Measurements from ENCODE around the gene DHX34. TPM values are rescaled to one million over a fixed set of nuclear protein-coding genes. Genes with fewer than 3 reads are reported as not detected.

The DHX34 gene
- total and polyA plus RNA-seq, 2 donors (not counting 1 experiment from before 2014, with no cell fraction given): 2.6 to 8.3 TPM

- H3K4me3 ChIP-seq (replicated peaks in 1 of 4; ENCODE audit: control extremely low read depth in 1 of 4, insufficient read depth in 1 of 4, low read depth in 3 of 4, low read length in 4 of 4): no peak overlapping the region
- peaks cover 9% of the 10 kb centered on the region for H3K4me1 ChIP-seq (ENCODE audit: control insufficient read depth, extremely low read depth, insufficient read depth, low read length)
- no peaks in the 10 kb centered on the region for H3K9me3 ChIP-seq (ENCODE audit: control insufficient read depth, insufficient read depth, low read depth, low read length)
- peak; percentile 63 to 73 for DNase-seq (ENCODE audit: low read depth in 2 of 2)
- no peaks in the 10 kb centered on the region for H3K79me2 ChIP-seq (ENCODE audit: control insufficient read depth, insufficient read depth, low read length)
- TF ChIP-seq EZH2 (IDR thresholded peaks at IDR 0.05; ENCODE audit: low read length, missing control alignments): no peak
- no peak for TF ChIP-seq CTCF (conservative IDR thresholded peaks at IDR 0.05 in 1 of 2, IDR thresholded peaks at IDR 0.05 in 1 of 2; ENCODE audit: low read depth in 1 of 2, low read length in 2 of 2)
- peak overlapping the region; percentile 47 for H3K27ac ChIP-seq (ENCODE audit: insufficient read depth, low read length)
- no peak overlapping the region for H3K9ac ChIP-seq (ENCODE audit: insufficient read depth, low read length)
- no peaks in the 10 kb centered on the region for H3K27me3 ChIP-seq (ENCODE audit: control insufficient read depth, insufficient read depth, low read length)
- H3K36me3 ChIP-seq (ENCODE audit: control insufficient read depth, insufficient read depth, low read length): peaks cover 18% of the 10 kb centered on the region
- no peak overlapping the region for H3K4me2 ChIP-seq (ENCODE audit: extremely low read depth, insufficient read depth, low read length)
- no peaks in the 10 kb centered on the region for H4K20me1 ChIP-seq (ENCODE audit: control insufficient read depth, extremely low read depth, insufficient read depth, low read length)
- H2AFZ ChIP-seq (ENCODE audit: low read length): no peak overlapping the region
Measured at GRCh38 chr19:47370045-47370611, 21.0 kb downstream of the DHX34 start.

GRCh38 chr19:47371261-47371660 lies 22.1 kb downstream of the DHX34 start:
- Histone ChIP-seq H3K4me1 (ENCODE audit: control insufficient read depth, extremely low read depth, insufficient read depth, low read length) (peaks cover 9% of the 10 kb centered on the region), H3K9ac (ENCODE audit: insufficient read depth, low read length) (no peak overlapping the region), H3K4me2 (ENCODE audit: extremely low read depth, insufficient read depth, low read length) (no peak overlapping the region), H2AFZ (ENCODE audit: low read length) (no peak overlapping the region), H3K4me3 (replicated peaks in 1 of 4; ENCODE audit: control extremely low read depth in 1 of 4, insufficient read depth in 1 of 4, low read depth in 3 of 4, low read length in 4 of 4) (no peak overlapping the region), H3K27ac (ENCODE audit: insufficient read depth, low read length) (no peak overlapping the region), H3K36me3 (ENCODE audit: control insufficient read depth, insufficient read depth, low read length) (peaks cover 23% of the 10 kb centered on the region), H4K20me1 (ENCODE audit: control insufficient read depth, extremely low read depth, insufficient read depth, low read length) (no peaks in the 10 kb centered on the region), H3K27me3 (ENCODE audit: control insufficient read depth, insufficient read depth, low read length) (no peaks in the 10 kb centered on the region), H3K9me3 (ENCODE audit: control insufficient read depth, insufficient read depth, low read depth, low read length) (no peaks in the 10 kb centered on the region), H3K79me2 (ENCODE audit: control insufficient read depth, insufficient read depth, low read length) (no peaks in the 10 kb centered on the region)
- no peak for DNase-seq (ENCODE audit: low read depth in 2 of 2)
- TF ChIP-seq CTCF (conservative IDR thresholded peaks at IDR 0.05 in 1 of 2, IDR thresholded peaks at IDR 0.05 in 1 of 2; ENCODE audit: low read depth in 1 of 2, low read length in 2 of 2): no peak
- no peak for TF ChIP-seq EZH2 (IDR thresholded peaks at IDR 0.05; ENCODE audit: low read length, missing control alignments)

GRCh38 chr19:47372603-47373002 lies 23.5 kb downstream of the DHX34 start:
- H3K4me1 ChIP-seq (ENCODE audit: control insufficient read depth, extremely low read depth, insufficient read depth, low read length): peaks cover 9% of the 10 kb centered on the region
- DNase-seq (ENCODE audit: low read depth in 2 of 2): no peak
- H3K36me3 ChIP-seq (ENCODE audit: control insufficient read depth, insufficient read depth, low read length): peaks cover 32% of the 10 kb centered on the region

More at GRCh38 chr19:47372603-47373002, 23.5 kb downstream of the DHX34 start:
- Histone ChIP-seq H3K9me3 (ENCODE audit: control insufficient read depth, insufficient read depth, low read depth, low read length) (no peaks in the 10 kb centered on the region), H3K27me3 (ENCODE audit: control insufficient read depth, insufficient read depth, low read length) (no peaks in the 10 kb centered on the region), H3K27ac (ENCODE audit: insufficient read depth, low read length) (no peak overlapping the region), H3K79me2 (ENCODE audit: control insufficient read depth, insufficient read depth, low read length) (no peaks in the 10 kb centered on the region), H3K4me2 (ENCODE audit: extremely low read depth, insufficient read depth, low read length) (no peak overlapping the region), H2AFZ (ENCODE audit: low read length) (no peak overlapping the region), H4K20me1 (ENCODE audit: control insufficient read depth, extremely low read depth, insufficient read depth, low read length) (no peaks in the 10 kb centered on the region), H3K4me3 (replicated peaks in 1 of 4; ENCODE audit: control extremely low read depth in 1 of 4, insufficient read depth in 1 of 4, low read depth in 3 of 4, low read length in 4 of 4) (no peak overlapping the region), H3K9ac (ENCODE audit: insufficient read depth, low read length) (no peak overlapping the region)
- no peak for TF ChIP-seq CTCF (conservative IDR thresholded peaks at IDR 0.05 in 1 of 2, IDR thresholded peaks at IDR 0.05 in 1 of 2; ENCODE audit: low read depth in 1 of 2, low read length in 2 of 2)
- no peak for TF ChIP-seq EZH2 (IDR thresholded peaks at IDR 0.05; ENCODE audit: low read length, missing control alignments)

Measured in fibroblast of lung (primary cell).